HPDE6-E6E7 (cell line): ENCODE results near the gene UST.
"Not testable (repeated sequence)": the region's sequence is repeated elsewhere in the genome, so short reads cannot be mapped to it uniquely, and the experiment has no call there.

Experiments used
- DNase-seq: peaks from one replicate; pipeline ENCODE4 v3.0.0; 2011; ENCODE audit warnings: missing footprints; ENCODE audit errors: extremely low spot score

Gene UST

GRCh38 chr6:148868314-148868713 is 121.5 kb downstream of the UST start:
- peak; percentile 37 for DNase-seq

- DNase-seq = no peak
Measured at GRCh38 chr6:148868901-148869300, 122.1 kb downstream of the UST start.

- DNase-seq = peak; percentile 71
Measured at GRCh38 chr6:148869585-148869984, 122.8 kb downstream of the UST start.

GRCh38 chr6:148873154-148873553 is 126.3 kb downstream of the UST start:
- no peak for DNase-seq

- DNase-seq = no peak
Measured at GRCh38 chr6:148873868-148874267, 127.0 kb downstream of the UST start.

GRCh38 chr6:148874698-148875293 is 128.0 kb downstream of the UST start:
- DNase-seq = peak; percentile 71

GRCh38 chr6:148878683-148879082 is 131.9 kb downstream of the UST start:
- no peak for DNase-seq

GRCh38 chr6:148880742-148881141 is 133.9 kb downstream of the UST start:
- DNase-seq = not testable (repeated sequence)

GRCh38 chr6:148881593-148882311 is 134.9 kb downstream of the UST start:
- no peak for DNase-seq

- DNase-seq = no peak
Measured at GRCh38 chr6:148883270-148883669, 136.4 kb downstream of the UST start.

- DNase-seq = no peak
Measured at GRCh38 chr6:148884461-148884860, 137.6 kb downstream of the UST start.

- DNase-seq = no peak
Measured at GRCh38 chr6:148885136-148885865, 138.5 kb downstream of the UST start.

GRCh38 chr6:148885925-148886845 is 139.4 kb downstream of the UST start:
- peak; percentile 81 for DNase-seq

GRCh38 chr6:148887181-148887580 is 140.4 kb downstream of the UST start:
- DNase-seq = no peak

- DNase-seq = no peak
Measured at GRCh38 chr6:148888856-148889255, 142.0 kb downstream of the UST start.

- DNase-seq = no peak
Measured at GRCh38 chr6:148890096-148890495, 143.3 kb downstream of the UST start.

GRCh38 chr6:148890652-148891404 is 144.0 kb downstream of the UST start:
- no peak for DNase-seq

GRCh38 chr6:148891405-148891783 is 144.6 kb downstream of the UST start:
- no peak for DNase-seq

- no peak for DNase-seq
Measured at GRCh38 chr6:148892247-148892646, 145.4 kb downstream of the UST start.

- no peak for DNase-seq
Measured at GRCh38 chr6:148893073-148893472, 146.2 kb downstream of the UST start.

- no peak for DNase-seq
Measured at GRCh38 chr6:148893481-148893880, 146.7 kb downstream of the UST start.
